NCI-H510A (cell line): ENCODE results near the gene PLD1.

Experiments used
- DNase-seq: peaks from one replicate; lab custom pipeline; 2025; lab: John Stamatoyannopoulos, UW

PLD1 gene

DNA sequence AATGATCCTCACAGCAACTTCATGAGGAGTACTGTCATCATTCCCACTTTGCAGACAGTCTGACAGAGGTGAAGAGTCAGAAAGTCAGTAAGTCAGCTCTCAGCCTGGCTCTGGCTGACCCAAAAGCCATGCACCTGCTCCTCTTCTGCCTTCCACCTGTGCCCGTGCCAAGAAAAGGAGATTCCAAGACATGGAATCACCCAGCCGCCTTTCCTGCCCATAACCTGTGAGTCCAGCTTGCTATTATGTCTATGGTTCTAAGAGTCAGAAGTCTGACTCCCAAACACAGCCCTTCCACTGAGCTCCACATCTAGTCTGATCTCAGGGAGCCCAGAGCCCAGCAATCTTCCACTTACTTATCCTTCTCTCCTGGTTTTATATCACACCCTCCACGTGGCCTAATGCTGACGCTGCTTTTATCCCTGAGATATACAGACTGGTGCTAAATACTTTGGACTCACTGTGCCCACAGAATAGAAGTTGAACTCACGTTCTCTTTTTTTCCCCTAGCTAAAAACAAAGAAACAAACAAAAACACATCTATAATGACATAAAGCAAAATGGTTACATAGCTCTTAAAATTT lies 66.0 kb downstream of the PLD1 start:
- DNase-seq: no peak

DNA sequence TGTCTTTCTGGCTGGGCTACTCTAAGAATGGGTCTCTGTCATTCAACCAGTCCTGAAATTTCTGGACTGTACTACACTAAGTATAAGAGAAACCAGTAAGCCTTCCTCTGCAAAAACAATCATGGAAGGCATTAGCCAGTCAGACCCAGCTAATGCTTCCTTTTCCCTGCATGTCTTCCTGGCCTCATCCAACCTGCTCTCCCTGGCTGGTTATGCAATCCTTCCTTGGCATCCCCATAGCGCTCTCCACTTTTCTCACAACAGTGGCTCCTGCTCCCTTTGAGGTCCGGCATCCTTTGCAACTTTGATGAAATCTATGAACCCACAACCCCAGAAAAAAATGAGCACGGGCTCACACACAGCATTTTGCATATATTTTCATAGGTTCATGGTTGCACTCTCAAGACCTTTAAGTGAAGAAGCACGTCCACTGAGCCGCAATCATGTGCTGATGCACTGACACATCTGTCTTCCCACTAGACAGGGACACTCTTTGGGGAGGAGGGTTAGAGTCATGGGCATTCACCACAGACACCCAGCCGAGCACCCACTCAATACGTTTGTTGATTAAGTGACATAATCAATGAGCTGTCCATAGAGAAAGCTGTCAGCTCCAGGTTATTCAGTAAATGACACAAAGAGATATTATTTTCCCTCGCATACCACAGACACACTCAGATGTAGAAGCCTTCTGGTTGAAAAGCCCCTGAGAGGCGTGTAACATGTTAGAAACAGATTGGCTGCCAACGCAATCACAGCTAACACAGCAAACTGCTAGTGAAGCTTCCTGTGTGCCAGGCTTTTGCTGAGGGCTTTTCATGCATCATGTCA lies 66.7 kb downstream of the PLD1 start:
- no peak for DNase-seq

DNA sequence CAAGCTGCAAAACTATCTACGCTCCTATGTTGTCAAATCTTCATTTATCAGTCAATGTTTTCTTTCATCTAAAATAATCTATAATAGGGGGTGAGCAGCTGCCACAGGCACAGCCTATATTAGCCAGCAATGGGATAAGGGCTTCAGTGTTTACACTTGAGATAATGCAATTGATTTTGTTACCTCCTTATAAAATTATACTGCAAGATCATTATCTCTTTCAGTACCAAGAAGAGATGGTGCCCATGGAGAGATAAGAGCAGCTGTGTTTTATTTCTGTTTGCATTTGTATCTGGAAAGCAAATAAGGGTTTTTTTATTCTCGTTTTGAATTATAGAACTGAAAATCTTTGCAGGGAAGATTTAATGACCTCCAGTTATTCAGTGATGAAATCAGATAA lies 68.9 kb downstream of the PLD1 start:
- no peak for DNase-seq

DNA sequence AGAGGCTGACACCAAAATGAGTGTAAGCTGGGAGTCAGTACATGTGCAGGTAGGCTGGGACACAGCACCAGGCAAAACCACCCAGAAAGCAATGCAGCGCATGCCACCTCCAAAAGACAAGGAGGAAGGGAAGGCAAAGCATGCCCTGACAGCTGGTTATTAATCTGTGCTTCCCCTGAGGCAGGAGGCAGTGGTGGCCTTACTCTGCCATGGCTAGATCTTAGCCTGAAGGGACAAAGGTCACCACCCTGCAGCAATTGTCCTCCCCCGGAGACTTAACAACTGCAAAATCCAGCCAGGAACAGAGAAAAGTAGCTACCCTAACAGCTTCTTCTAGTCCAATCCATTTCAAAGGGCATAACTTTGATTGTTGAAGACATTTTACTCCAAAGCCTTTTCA lies 73.7 kb downstream of the PLD1 start:
- DNase-seq: no peak

DNA sequence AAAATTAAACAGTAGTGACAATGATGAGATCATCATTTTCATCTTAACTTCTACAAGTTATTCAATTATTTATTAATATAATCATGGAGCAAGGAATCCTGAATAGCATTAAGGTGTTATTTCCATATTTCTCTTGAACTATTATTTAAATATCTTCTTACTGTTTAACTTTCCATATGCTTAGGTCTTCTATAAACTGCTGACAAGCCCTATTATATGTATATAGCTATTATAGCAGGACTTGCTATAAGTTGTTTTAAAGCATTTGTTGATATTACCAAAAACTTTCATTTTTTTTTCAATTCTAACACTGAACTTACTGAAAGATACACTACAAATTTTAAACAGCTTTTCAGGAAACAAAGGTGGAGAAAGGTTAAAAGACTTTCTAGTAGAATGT lies 76.7 kb downstream of the PLD1 start:
- DNase-seq: no peak

DNA sequence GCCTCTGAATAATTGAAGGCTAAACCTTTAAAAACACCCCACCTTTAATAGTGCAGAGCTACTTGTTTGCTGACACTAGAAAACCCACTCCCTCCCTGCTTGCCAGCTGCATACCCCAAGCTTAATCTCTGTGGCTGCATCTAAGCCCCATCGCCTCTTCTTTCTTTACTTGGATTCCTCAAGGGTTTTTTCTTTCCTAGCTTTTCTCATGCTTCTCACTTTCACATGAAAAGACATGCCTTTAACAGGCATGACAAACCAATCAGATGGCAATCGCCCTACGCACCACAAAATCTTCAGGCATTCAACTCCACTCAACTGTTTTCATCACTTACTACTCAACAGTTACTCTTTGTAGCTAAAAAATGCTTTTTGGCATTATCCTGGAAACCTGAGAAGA lies 77.5 kb downstream of the PLD1 start:
- DNase-seq: no peak

DNA sequence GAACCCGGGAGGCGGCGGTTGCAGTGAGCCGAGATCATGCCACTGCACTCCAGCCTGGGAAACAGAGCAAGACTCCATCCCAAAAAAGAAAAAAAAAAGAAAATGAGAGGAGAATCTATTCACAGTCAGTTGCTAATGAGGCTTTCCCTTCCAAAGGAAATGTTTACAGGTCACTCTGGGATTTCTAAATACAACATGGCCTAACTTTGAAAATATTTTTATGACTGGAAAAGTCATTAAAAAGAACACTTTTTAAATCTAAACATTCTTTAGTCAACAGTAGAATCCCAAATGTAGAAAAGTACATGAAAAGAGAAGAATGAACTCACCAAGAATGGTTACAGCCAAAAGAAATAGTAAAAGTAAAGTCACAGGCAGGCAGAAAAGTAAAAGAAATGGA lies 78.6 kb downstream of the PLD1 start:
- DNase-seq: no peak

DNA sequence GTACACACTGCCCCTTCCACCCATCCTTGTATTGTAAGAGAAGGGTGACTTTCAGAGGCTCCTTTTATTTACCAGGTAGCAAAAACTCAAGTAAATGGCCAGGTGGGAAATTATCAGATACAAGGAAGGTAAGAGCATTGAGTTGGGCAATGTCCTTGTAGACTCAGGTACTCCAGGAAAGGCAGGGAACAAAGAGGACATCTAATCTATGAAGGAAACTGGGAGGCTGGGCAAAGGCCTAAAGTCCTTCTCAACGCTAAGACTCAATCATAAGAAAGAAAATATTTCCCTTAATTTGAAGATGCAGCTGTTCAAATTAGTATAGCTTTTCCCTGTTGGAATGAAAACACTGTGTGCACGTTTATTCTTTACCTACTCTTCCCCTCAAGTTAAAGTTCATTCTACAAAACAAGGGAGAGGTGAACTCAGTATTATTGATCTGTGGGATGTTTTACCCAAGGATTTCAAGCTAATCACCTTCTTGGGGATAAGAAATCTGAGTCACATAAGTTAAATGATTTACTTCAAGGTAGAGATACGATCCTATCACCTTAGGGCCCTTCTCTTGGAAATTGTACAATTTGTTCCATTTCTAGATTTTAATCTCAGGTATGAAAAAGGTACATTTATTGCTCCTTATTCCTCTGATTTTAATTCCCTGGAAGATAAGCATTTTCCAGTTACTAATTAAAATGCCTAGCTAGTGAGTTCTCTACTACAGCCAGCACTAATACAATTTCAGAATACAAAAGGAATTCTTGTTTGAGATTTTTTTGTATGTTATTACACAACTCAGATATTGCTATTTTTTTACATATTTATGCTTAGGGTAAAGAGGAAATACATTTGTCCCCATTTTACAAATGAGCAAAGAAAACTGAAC lies 80.6 kb downstream of the PLD1 start:
- no peak for DNase-seq

DNA sequence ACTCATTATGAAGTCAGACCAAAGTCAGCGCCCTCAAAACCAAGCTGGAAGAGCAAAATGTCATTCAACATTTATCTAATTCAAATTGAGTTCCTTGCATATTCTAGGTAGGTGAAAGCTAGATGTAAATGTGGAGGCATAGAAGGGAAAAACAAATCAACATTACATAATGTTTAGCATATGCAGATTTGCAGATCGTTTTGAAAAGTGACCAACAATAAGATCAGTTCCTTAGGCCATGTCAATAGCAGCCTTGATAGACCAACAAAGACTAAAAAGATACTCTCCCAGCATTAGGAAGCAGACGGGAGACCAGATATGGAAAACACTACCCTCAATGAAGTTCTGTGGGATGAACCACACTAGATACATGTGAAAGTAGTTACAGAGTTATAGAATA lies 83.0 kb downstream of the PLD1 start:
- DNase-seq: no peak

DNA sequence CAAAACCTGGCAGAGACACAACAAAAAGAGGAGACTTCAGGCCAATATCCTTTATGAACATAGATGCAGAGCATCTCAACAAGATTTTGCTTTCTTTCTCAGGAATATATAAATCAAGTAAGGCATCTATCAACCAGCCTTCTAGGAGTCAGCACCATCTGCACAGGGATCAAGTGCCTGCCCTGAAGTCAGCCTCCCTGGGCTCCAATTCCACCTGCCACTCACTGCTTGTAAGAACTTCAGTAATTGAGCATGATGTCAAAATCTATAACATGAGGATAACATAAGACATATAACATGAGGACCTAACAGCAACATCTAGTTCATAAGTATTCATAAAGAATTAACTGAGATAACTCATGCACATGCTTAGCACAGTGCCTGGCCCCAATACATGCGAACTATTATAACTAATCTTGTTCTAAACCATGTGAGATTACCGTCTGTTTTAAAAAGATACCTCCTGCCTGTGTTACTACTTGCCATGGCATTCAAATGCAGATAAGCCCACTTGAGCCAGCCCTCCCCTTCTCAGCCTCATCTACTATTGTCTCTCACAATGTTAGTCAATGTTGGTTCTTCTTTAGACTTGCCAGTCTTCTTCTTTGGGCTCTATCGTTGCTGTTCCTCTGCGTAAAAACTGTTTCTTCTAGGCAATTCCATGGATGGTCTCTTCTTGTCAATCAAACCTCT lies 91.6 kb downstream of the PLD1 start:
- no peak for DNase-seq

DNA sequence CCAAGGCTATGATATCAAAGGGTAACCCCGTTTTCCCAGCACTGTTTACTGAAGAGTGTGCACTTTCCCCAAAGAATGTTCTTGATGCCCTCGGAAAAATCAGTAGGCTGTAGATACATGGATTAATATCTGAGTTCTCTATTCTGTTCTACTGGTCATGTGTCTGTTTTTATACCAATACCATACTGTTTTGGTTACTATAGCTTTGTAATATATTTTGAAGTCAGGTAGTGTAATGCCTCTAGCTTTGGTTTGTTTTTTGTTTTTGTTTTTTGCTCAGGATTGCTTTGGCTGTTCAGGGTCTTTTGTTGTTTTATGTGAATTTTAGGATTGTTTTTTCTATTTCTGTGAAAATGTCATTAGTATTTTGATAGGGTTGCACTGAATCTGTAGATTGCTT lies 95.1 kb downstream of the PLD1 start:
- no peak for DNase-seq

DNA sequence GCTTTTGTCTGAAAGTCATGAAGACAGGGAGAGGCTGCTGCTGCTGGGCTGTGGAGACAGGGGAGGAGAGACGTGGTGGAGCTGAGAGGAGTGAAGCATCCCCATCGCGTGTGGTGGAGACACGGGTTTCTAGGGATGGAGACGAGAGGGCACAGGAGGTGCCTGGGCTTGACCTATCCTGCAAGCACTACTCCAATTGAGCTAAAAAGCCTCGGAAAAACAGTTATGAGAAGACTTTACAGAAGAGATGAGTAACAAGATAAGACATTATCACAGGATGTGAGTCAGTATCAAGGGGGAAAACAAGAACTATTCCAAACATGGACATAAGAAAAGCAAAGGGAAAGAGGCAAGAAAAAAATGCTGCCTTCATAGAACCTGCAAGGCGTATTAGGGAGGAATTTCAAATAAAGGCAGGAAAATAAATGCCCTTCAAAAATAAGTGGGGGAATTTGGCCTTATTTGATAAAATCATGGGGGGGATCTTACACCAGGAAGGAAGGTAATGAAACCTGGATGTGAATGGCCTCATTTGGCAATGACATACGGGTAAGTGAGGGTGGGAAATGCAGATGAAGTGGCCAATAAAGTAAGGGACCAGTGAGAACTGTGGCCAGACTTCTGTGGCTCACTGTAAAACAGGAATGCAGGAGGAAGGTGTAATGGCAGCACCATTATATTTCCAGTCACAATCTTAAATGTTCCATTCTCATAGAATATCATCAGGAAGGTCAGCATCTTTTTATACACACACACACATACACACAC lies 97.9 kb downstream of the PLD1 start:
- DNase-seq: no peak

DNA sequence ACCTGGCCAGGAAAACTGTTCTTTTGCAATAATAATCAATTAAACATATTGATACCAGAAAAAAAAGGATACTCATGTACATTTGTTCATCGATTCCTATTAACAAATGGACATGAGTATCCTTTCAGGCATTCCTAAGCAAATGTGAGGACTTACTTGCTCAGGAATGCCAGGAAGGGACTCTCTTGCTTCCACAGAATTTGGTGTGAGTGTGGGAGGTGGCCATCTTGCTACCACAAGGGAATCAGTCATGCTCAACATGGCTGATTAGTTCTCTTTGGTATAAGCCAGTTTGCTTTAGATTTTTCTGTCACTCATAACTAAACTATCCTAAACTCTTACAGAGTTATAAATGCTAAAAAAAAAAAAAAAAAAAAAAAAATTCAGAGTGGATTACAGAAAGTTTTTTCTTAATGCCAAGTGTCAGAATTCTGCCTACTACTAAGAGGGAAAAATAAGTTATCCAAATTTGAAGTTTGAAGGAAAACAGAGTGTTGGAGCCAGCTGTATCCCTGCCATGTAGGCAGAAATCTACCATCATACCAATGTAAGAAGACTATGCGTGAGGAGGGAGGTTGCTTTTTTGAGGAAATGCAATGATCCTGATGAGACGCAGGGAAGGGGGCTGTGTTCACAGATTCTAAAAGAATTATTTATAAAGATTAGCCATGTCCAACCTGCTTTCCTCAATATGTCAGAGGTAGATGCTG lies 98.7 kb downstream of the PLD1 start:
- no peak for DNase-seq

DNA sequence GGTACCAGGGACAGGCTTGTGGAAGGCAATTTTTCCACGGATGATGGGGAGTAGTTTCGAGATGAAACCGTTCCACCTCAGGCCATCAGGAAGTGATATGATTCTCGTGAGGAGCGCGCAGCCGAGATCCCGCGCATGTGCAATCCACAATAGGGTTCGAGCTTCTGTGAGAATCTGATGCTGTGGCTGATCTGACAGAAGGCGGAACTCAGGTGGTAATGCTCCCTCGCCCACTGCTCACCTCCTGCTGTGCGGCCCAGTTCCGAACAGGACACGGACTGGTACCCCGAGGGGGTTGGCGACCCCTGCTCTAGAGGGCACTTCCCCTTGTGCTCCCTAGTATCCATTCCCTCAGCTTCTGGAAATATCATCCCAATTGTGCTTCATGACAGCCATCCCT lies 99.9 kb downstream of the PLD1 start:
- no peak for DNase-seq

DNA sequence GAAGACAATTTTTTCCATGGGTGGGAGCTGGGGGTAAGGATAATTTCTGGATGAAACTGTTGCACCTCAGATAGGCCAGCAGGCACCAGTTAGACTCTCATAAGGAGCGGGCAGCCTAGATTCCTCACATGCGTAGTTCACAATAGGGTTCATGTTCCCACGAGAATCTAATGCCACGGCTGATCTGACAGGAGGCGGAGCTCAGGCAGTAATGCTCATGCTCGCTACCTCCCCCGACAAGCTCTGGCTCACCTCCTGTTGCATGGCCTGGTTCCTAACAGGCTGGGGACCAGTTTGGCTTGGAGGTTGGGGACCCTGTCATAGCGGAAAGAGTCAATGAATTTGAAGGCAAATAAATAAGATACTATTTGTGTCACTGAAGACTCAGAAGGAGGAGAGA lies 105.5 kb downstream of the PLD1 start:
- no peak for DNase-seq

DNA sequence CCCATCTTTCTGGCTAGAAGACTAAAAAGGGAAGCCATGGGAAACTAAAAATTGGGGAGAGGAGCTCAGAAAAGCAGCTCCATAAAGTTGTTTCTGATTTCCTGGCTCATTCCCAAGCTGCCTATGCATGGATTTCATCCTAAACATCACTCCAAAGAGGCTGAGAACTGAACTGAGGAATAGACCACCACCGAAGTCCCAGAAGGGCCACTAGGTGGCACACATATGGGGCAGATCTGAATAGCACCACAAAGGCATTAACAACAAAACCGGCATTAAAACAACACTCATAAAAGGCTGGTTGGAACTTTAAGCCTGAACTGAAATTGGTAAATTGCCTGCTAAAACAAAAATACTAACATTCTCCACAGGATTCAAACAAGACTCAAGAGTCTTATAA lies 106.3 kb downstream of the PLD1 start:
- DNase-seq: no peak

DNA sequence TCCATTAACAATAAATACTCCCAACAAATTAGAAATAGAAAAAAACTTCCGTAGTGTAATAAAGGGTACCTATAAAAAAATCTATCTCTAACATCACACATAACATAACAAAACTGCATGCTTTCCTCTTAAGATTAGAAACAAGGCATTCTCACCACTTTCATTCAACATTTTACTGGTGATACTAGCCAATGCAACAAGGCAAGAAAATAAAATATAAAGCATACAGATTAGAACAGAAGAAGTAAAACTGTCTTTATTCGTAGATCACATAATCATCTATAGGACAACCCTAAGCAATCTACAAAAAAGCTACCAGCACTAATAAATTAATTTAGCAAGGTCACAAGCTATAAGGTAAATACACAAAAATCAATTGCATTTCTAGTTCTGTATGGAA lies 107.1 kb downstream of the PLD1 start:
- no peak for DNase-seq

DNA sequence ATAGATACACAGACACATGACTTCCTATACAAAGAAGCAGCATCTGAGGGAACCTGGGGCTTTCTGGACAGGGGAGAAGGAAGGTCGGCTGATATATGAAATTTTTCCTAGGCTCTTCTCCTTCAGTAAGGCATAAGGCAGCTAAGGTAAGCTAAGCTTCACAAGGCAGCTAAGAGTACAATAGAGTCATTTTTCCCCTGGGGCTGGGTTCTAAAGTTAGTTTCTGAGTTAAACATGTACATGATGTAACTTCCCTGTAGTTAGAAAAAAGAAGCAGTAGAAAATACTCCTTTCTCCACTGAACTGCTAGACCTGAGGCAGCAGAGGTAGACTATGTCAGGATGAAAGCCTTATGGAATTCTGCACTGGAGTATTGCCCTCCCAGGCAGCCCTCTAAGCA lies 109.6 kb downstream of the PLD1 start:
- no peak for DNase-seq

DNA sequence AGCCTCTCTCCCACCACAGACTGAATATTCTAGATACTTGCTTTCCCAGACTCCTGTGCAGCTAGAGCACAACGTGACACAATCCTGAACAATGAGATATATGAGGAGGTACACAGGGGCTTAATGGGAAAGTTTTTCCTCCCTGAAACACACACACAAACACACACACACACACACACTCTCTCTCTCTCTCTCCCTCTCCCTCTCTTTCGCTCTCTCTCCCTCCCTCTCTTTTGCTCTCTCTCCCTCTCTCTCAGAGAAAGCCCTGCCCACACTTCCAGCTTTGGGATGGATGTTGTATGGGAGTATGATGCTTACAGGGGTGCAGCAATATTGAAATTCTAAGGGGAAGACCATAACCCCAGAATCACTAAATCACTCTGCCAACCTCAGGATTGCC lies 110.1 kb downstream of the PLD1 start:
- no peak for DNase-seq

DNA sequence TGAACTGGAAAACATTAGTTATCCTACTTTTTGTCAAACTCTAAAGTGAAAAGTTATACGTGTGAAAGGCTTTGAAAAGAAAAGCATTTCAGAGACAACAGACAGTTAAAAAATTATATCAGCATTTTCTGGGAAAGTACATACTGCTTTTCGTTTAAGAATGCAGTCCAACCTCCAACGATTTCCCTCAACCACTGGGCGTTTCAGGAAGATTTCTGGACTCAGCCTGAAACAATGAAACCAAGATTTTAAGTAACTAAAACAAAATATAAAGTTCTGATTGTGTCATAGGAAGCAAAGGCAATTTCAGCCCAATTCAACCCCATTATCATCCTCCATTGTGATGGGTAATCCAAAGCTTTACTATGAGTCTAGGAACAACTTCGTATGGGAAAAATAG lies 110.7 kb downstream of the PLD1 start:
- no peak for DNase-seq

DNA sequence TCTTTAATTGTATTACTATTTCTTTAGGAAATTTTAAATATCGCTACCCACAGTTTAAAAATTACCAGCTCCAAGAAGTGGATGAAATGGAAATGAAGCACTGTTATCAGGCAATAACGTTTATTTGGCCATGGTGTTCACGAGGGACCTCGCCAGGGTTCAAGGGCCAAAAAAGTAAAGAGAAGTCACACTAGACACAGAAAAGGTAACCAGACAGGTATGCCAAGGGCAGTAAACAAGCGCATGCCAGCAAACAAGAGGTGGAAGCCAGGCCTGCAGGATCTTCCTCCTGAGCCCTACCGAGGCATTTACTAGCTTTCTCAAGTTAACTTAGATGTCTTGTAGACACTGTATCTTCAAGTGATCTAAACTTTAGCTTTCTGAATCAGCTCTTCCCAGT lies 113.5 kb downstream of the PLD1 start:
- no peak for DNase-seq
